Keratinocyte (primary cell): ENCODE results near the gene VAC14. TPM values are rescaled to one million over a fixed set of nuclear protein-coding genes. Genes with fewer than 3 reads are reported as not detected.
A peak's percentile ranks its signal among the peaks of the same experiment; 100 is the strongest.

Experiments used
- DNase-seq: peaks from one replicate; pipeline ENCODE4 v3.0.0-alpha.2; 2011; ENCODE audit warnings: low read depth, missing footprints, low spot score
- FAIRE-seq: peaks from 2 replicates; lab custom pipeline; 2011; peaks lifted over from hg19 to GRCh38; lab: Jason Lieb, UNC
- H2AFZ ChIP-seq: 2 replicates; pipeline ENCODE4 v1.6.0; 2012; ENCODE audit warnings: low read length, control low read depth, inconsistent platforms; ENCODE audit not compliant: control insufficient read depth
- H3K27ac ChIP-seq: 2 replicates; pipeline ENCODE4 v1.5.1; 2011; ENCODE audit warnings: low read length; ENCODE audit not compliant: control insufficient read depth, insufficient read depth
- H3K27me3 ChIP-seq: 3 replicates; pipeline ENCODE4 v1.6.0; 2011; ENCODE audit warnings: low read length; ENCODE audit not compliant: control insufficient read depth, insufficient read depth; ENCODE audit errors: extremely low read depth
- H3K36me3 ChIP-seq, 2 experiments: 2 replicates in 1 of 2; 3 replicates in 1 of 2; pipeline ENCODE4 v1.5.1; 2011; ENCODE audit warnings: low read length in 2 of 2, mild to moderate bottlenecking in 1 of 2; ENCODE audit not compliant: control insufficient read depth in 2 of 2, insufficient read depth in 2 of 2; ENCODE audit errors: extremely low read depth in 1 of 2
- H3K4me1 ChIP-seq: 3 replicates; pipeline ENCODE4 v1.5.1; 2011; ENCODE audit warnings: low read length; ENCODE audit not compliant: control insufficient read depth, insufficient read depth; ENCODE audit errors: extremely low read depth
- H3K4me2 ChIP-seq: 3 replicates; pipeline ENCODE4 v1.6.0; 2011; ENCODE audit warnings: low read depth, low read length; ENCODE audit not compliant: control insufficient read depth, insufficient read depth; ENCODE audit errors: extremely low read depth
- H3K4me3 ChIP-seq, 3 experiments: fragments of 200-600 bp in 1 of 3; sonication (generic) in 1 of 3; 2 replicates in 2 of 3; 3 replicates in 1 of 3; pipeline ENCODE4 v1.5.1; 2011 to 2016; ENCODE audit warnings: low read length in 3 of 3, mild to moderate bottlenecking in 3 of 3, control low read depth in 2 of 3, inconsistent platforms in 1 of 3, low read depth in 1 of 3, mixed read lengths in 1 of 3, mixed run types in 1 of 3, moderate library complexity in 1 of 3; ENCODE audit not compliant: control insufficient read depth in 2 of 3, insufficient read depth in 2 of 3; ENCODE audit errors: extremely low read depth in 1 of 3
- H3K79me2 ChIP-seq: 2 replicates; pipeline ENCODE4 v1.6.0; 2012; ENCODE audit warnings: low read length; ENCODE audit not compliant: control insufficient read depth, insufficient read depth
- H3K9ac ChIP-seq: 3 replicates; pipeline ENCODE4 v1.6.0; 2011; ENCODE audit warnings: low read length; ENCODE audit not compliant: control insufficient read depth, insufficient read depth; ENCODE audit errors: extremely low read depth
- H3K9me1 ChIP-seq: 3 replicates; pipeline ENCODE4 v1.6.0; 2011; ENCODE audit warnings: low read length; ENCODE audit not compliant: control insufficient read depth, insufficient read depth; ENCODE audit errors: extremely low read depth
- H3K9me3 ChIP-seq: 2 replicates; pipeline ENCODE4 v1.5.1; 2012; ENCODE audit warnings: low read depth, low read length; ENCODE audit not compliant: control insufficient read depth
- H4K20me1 ChIP-seq: 3 replicates; pipeline ENCODE4 v1.6.0; 2011; ENCODE audit warnings: low read length; ENCODE audit not compliant: control insufficient read depth, insufficient read depth; ENCODE audit errors: extremely low read depth
- CTCF ChIP-seq, 3 experiments: IDR thresholded peaks in 1 of 3; conservative IDR thresholded peaks in 1 of 3; optimal IDR thresholded peaks in 1 of 3; 2 replicates in 2 of 3; 3 replicates in 1 of 3; pipeline versions ENCODE3 to v1.5.1; 2011; ENCODE audit warnings: low read length in 3 of 3, mild to moderate bottlenecking in 3 of 3, moderate library complexity in 2 of 3, control low read depth in 1 of 3, inconsistent platforms in 1 of 3; ENCODE audit not compliant: insufficient read depth in 2 of 3; ENCODE audit errors: extremely low read depth in 1 of 3
- EZH2 ChIP-seq: IDR thresholded peaks from one replicate; pipeline ENCODE4 v1.6.1; 2012; ENCODE audit warnings: inconsistent platforms, mild to moderate bottlenecking, low read length, moderate library complexity
- dilution Hi-C: fragments of 300-500 bp; cut with MboI; formaldehyde crosslinking; loops from one replicate; pipeline ENCODE4 v1.7.0; 2020; ENCODE audit warnings: low sequenced_read_pairs; ENCODE audit not compliant: extremely low pct_ligation_motif_present
- polyA plus RNA-seq, 5 experiments: library from polyadenylated mRNA; depleted of rRNA in 3 of 5; stranded (reverse) in 3 of 5; stranded (forward) in 1 of 5; unstranded in 1 of 5; fragments of >200 nt; gene quantifications; 1 replicate in 1 of 5; 2 replicates in 3 of 5; 3 replicates in 1 of 5; pipeline versions ENCODE4 v1.2.1 to v1.2.3, GENCODE V29; 2011 to 2012; ENCODE audit warnings: missing spikeins in 2 of 5, low read depth in 1 of 5, low replicate concordance in 1 of 5

Gene VAC14
- polyA plus RNA-seq, 1 donor (not counting 4 experiments of a cell fraction or from before 2014, with no cell fraction given), result 15.9 TPM

- TF ChIP-seq CTCF (optimal IDR thresholded peaks at IDR 0.05 in 1 of 3, IDR thresholded peaks at IDR 0.05 in 1 of 3, conservative IDR thresholded peaks at IDR 0.05 in 1 of 3; ENCODE audit: extremely low read depth in 1 of 3, insufficient read depth in 2 of 3, low read length in 3 of 3), result no peak
- no peak for TF ChIP-seq EZH2
- no peaks in the 10 kb centered on the region for H3K27me3 ChIP-seq
- H3K9ac ChIP-seq, result no peak overlapping the region
- H3K36me3 ChIP-seq, result peaks cover 8 to 13% of the 10 kb centered on the region in 2 experiments
- dilution Hi-C loops, result no loop called here
- no peaks in the 10 kb centered on the region for H3K9me3 ChIP-seq
- H4K20me1 ChIP-seq, result no peaks in the 10 kb centered on the region
- DNase-seq (no peak), FAIRE-seq (no peak)
- H3K4me1 ChIP-seq, result peaks cover 25% of the 10 kb centered on the region
- no peak overlapping the region for H3K4me3 ChIP-seq
- H2AFZ ChIP-seq, result no peak overlapping the region
- H3K79me2 ChIP-seq, result no peaks in the 10 kb centered on the region
- H3K27ac ChIP-seq, result no peak overlapping the region
- no peak overlapping the region for H3K4me2 ChIP-seq
- peaks cover 3% of the 10 kb centered on the region for H3K9me1 ChIP-seq
Observed at GRCh38 chr16:70772493-70772892, 28.5 kb downstream of the VAC14 start.

- no peak overlapping the region for H3K27ac ChIP-seq
- TF ChIP-seq CTCF (optimal IDR thresholded peaks at IDR 0.05 in 1 of 3, IDR thresholded peaks at IDR 0.05 in 1 of 3, conservative IDR thresholded peaks at IDR 0.05 in 1 of 3; ENCODE audit: extremely low read depth in 1 of 3, insufficient read depth in 2 of 3, low read length in 3 of 3) (peak; percentile 93 to 98 (median 95)), EZH2 (no peak)
- peak; percentile 80 for FAIRE-seq
- no peak overlapping the region for H3K9ac ChIP-seq
- DNase-seq, result no peak
- H3K4me2 ChIP-seq, result no peak overlapping the region
- no peaks in the 10 kb centered on the region for H4K20me1 ChIP-seq
- H2AFZ ChIP-seq, result no peak overlapping the region
- H3K4me3 ChIP-seq, result no peak overlapping the region
- H3K4me1 ChIP-seq, result peaks cover 25% of the 10 kb centered on the region
- H3K9me3 ChIP-seq, result no peaks in the 10 kb centered on the region
- H3K27me3 ChIP-seq, result no peaks in the 10 kb centered on the region
- dilution Hi-C loops, result no loop called here
- H3K9me1 ChIP-seq, result peaks cover 3% of the 10 kb centered on the region
- no peaks in the 10 kb centered on the region for H3K79me2 ChIP-seq
- peaks cover 6 to 13% of the 10 kb centered on the region in 2 experiments for H3K36me3 ChIP-seq
Observed at GRCh38 chr16:70770626-70771552, 30.1 kb downstream of the VAC14 start.
